Nephron (organoid): ENCODE measurements around the gene THSD8.

ENCODE experiments used
- H3K27ac Mint-ChIP-seq, 3 experiments: 2 replicates each; pipeline ENCODE4 v1.8.0; 2020; ENCODE audit warnings: mixed read lengths in 3 of 3, mild to moderate bottlenecking in 2 of 3, moderate library complexity in 1 of 3
- H3K27me3 Mint-ChIP-seq: 2 replicates; pipeline ENCODE4 v1.8.0; 2021; ENCODE audit warnings: low read depth, mild to moderate bottlenecking, moderate library complexity, mixed read lengths
- H3K36me3 Mint-ChIP-seq: 2 replicates; pipeline ENCODE4 v1.8.0; 2020; ENCODE audit warnings: low read depth, mixed read lengths
- H3K4me1 Mint-ChIP-seq: 2 replicates; pipeline ENCODE4 v1.8.0; 2020; ENCODE audit warnings: mixed read lengths
- H3K4me3 Mint-ChIP-seq, 3 experiments: 2 replicates each; pipeline ENCODE4 v1.8.0; 2020; ENCODE audit warnings: mild to moderate bottlenecking in 3 of 3, mixed read lengths in 3 of 3, moderate library complexity in 2 of 3
- H3K9me3 Mint-ChIP-seq: 2 replicates; pipeline ENCODE4 v1.8.0; 2020; ENCODE audit warnings: mixed read lengths
- TF ChIP-seq, protein P1 (sequence below), 3 experiments: fragments of 200-600 bp; sonication (generic); IDR thresholded peaks; one replicate each; pipeline ENCODE4 v1.5.0; 2021; ENCODE audit warnings: antibody characterized with exemption in 3 of 3; ENCODE audit not compliant: unreplicated experiment in 3 of 3

THSD8 gene

GRCh38 chr19:12770922-12771321 is 30.9 kb upstream of the THSD8 start:
- peaks cover 4% of the 10 kb centered on the region for H3K36me3 Mint-ChIP-seq

DNA sequence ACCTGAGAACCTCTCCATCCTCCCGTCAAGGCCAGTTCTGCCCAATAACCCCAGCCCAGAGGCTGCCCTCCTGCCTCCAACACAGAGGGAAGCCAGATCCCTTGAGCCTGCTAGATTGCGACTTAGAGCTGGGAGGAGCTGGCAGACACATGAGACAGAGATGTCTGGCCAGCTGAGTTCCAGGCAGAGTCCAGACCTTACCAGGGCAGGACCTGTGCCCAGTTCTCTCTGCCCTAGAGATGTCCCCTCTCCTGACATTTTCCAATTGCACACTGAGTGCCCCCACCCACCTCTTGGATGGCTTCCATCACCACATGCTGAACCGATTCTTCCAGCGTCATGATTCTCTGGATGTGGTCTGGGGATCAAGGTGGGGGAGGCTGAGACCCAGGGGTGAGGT is 29.5 kb upstream of the THSD8 start:
- Mint-ChIP-seq H3K27me3 (peaks cover 4% of the 10 kb centered on the region), H3K9me3 (no peaks in the 10 kb centered on the region), H3K36me3 (no peaks in the 10 kb centered on the region), H3K27ac (no peak overlapping the region), H3K4me1 (peaks cover 19% of the 10 kb centered on the region), H3K4me3 (no peak overlapping the region)
- TF ChIP-seq, protein P1, sequence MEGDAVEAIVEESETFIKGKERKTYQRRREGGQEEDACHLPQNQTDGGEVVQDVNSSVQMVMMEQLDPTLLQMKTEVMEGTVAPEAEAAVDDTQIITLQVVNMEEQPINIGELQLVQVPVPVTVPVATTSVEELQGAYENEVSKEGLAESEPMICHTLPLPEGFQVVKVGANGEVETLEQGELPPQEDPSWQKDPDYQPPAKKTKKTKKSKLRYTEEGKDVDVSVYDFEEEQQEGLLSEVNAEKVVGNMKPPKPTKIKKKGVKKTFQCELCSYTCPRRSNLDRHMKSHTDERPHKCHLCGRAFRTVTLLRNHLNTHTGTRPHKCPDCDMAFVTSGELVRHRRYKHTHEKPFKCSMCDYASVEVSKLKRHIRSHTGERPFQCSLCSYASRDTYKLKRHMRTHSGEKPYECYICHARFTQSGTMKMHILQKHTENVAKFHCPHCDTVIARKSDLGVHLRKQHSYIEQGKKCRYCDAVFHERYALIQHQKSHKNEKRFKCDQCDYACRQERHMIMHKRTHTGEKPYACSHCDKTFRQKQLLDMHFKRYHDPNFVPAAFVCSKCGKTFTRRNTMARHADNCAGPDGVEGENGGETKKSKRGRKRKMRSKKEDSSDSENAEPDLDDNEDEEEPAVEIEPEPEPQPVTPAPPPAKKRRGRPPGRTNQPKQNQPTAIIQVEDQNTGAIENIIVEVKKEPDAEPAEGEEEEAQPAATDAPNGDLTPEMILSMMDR (IDR thresholded peaks at IDR 0.05; ENCODE audit: unreplicated experiment in 3 of 3): no peak

More at GRCh38 chr19:12770922-12771321, 30.9 kb upstream of the THSD8 start:
- no peak overlapping the region for H3K4me3 Mint-ChIP-seq
- peaks cover 4% of the 10 kb centered on the region for H3K27me3 Mint-ChIP-seq
- TF ChIP-seq, protein P1 (IDR thresholded peaks at IDR 0.05; ENCODE audit: unreplicated experiment in 3 of 3): no peak
- peaks cover 17% of the 10 kb centered on the region for H3K4me1 Mint-ChIP-seq
- no peaks in the 10 kb centered on the region for H3K9me3 Mint-ChIP-seq
- H3K27ac Mint-ChIP-seq: no peak overlapping the region

DNA sequence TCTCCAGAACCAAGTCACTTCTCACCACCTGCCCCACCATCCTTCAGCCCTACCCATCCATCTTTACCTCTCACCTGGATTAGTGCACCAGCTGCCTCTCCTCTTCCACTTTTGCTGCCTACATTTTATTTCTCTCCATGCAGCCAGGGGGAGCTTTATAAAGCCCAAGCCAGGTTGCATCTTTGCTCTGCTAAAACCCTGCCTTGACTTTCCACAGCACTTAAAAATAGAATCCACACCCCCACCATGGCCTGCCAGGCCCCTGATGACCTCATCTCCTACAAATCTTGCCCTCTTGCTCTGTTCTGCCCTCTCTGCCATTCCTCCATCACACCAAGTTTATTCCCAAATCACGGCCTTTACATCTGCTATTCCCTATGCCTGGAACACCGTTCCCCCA is 28.3 kb upstream of the THSD8 start:
- TF ChIP-seq, protein P1 (IDR thresholded peaks at IDR 0.05; ENCODE audit: unreplicated experiment in 3 of 3): peak in 2 of 3 experiments; percentile 21 to 27
- Mint-ChIP-seq H3K4me1 (peaks cover 27% of the 10 kb centered on the region), H3K27ac (peak overlapping the region in 2 of 3 experiments; percentile 34 to 45), H3K4me3 (peak overlapping the region; percentile 58 to 76 (median 72)), H3K36me3 (no peaks in the 10 kb centered on the region), H3K27me3 (peaks cover 4% of the 10 kb centered on the region), H3K9me3 (no peaks in the 10 kb centered on the region)

- Mint-ChIP-seq H3K27me3 (peaks cover 4% of the 10 kb centered on the region), H3K4me3 (peak within 1 kb of the TSS; percentile 83 to 85 (median 84)), H3K4me1 (peaks cover 33% of the 10 kb centered on the region), H3K27ac (peak within 1 kb of the TSS in 1 of 3 experiments; percentile 96), H3K9me3 (no peaks in the 10 kb centered on the region), H3K36me3 (no peaks in the 10 kb centered on the region)
- TF ChIP-seq, protein P1 (IDR thresholded peaks at IDR 0.05; ENCODE audit: unreplicated experiment in 3 of 3): no peak
These were observed 27.0 kb upstream of the THSD8 start, which contains the start of gene HOOK2 for GRCh38 chr19:12774588-12775555. Gene HOOK2 (minus strand): TSS chr19:12775552. CDS start chr19:12775449, 103 bp downstream.

- H3K27ac Mint-ChIP-seq: peak overlapping the region; percentile 99 to 100 (median 99)
- H3K4me1 Mint-ChIP-seq: peaks cover 33% of the 10 kb centered on the region
- no peaks in the 10 kb centered on the region for H3K36me3 Mint-ChIP-seq
- H3K4me3 Mint-ChIP-seq: peak overlapping the region; percentile 86 to 91 (median 88)
- TF ChIP-seq, protein P1 (IDR thresholded peaks at IDR 0.05; ENCODE audit: unreplicated experiment in 3 of 3): peak; percentile 96 to 99 (median 96)
- no peaks in the 10 kb centered on the region for H3K9me3 Mint-ChIP-seq
- H3K27me3 Mint-ChIP-seq: no peaks in the 10 kb centered on the region
These were observed 24.5 kb upstream of the THSD8 start for GRCh38 chr19:12777217-12778016.
